ENCODE measurements around the gene CA12.
"Not testable (repeated sequence)": the region's sequence is repeated elsewhere in the genome, so short reads cannot be mapped to it uniquely, and the experiment has no call there.

Gene CA12

DNA sequence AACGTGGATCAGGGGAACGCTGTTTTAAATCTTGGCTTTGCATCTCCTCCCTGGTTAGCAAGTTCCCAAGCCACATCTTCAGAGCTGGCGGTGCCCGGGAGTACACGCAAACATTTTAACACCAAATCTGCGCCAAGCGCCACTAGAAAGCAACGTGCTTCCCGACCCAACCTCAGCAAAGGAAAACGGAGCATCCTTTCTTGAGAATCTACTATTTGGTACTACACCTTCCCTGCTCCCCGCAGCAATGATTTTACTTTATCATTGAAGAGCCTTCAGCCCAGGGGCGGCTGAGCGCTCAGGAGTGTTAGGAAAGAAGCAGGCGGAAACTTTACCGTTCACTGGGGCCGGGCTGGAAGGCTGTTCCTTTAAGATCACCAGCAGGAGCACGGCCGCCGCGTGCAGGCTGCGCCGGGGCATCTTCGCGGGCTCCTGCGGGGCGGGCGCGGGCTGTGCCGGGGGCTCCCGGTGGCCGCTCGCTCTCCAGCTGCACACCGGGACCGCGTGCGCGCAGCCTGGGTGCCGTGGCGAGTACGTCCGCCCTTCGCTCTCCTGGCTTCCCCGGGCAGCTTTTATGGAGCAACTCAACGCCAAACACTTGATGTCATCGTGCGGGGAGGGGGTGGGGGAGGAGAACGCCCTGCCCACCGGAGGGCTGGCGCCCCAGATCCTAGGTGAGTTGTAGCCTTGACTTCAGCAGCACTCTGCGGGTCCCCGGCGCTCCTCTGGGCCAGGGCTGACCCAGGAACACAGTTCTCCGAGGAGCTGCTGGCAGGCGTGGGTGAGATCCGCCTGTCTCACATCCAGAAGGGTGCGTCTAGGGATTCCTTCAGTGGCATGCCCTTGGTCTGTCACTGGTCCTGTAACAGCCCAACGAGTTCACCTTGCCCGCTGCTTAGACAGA lies at the start of gene CA12:
CA12 (minus strand) TSS at position 546 of the 904 bp plus-strand sequence; CDS start at position 420, 126 bp downstream.
- no peak for DNase-seq

DNA sequence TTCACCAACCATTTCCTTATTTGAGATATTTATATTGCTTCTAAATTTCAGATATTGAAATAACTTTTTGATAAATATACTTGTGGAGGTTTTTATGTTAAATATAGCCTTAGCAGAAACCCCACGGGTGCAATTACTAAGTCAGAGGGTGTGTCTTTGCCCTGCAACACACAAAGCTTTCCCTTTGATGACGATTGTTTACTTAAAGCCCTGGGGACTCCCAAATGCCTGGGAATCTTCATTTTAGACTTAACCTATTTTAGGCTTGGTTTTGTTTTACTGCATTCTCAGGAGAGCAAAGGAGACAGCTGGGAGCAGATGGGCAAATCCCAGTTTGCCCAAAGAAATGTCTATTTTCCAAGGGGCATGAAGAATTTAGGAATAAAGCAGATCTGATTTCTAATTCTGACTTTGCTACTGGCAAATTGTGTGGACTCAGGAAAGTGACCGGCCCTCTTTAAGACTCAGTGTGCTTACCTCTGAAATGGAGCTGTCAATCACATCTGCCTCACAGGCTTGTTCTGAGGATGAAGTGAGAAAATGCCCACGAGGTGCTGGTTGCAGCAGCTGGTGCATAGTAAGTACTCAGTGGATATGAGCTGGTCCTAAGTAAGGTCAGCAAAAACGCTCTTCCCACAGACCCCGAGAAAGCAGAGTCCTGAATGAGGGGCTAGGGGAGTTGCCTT lies 49.3 kb upstream of the CA12 start:
- no peak for DNase-seq

DNA sequence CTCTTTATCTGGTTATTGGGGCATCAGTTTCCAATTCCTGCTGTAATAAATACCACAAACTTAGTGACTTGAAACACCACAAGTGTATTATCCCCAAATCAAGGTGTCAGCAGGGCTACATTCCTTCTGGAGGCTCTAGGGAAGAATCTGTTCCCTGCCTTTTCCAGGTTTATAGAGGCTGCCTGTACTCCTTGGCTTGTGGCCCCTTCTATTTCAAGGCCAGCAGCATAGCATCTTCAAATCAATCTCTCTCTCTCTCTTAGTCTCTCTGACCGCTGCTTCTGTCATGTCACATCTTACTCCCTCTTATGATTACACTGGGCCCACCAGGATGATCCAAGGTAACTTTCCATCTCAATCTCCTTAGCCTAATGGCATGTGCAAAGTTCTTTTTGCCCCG lies 44.9 kb upstream of the CA12 start:
- no peak for DNase-seq

DNA sequence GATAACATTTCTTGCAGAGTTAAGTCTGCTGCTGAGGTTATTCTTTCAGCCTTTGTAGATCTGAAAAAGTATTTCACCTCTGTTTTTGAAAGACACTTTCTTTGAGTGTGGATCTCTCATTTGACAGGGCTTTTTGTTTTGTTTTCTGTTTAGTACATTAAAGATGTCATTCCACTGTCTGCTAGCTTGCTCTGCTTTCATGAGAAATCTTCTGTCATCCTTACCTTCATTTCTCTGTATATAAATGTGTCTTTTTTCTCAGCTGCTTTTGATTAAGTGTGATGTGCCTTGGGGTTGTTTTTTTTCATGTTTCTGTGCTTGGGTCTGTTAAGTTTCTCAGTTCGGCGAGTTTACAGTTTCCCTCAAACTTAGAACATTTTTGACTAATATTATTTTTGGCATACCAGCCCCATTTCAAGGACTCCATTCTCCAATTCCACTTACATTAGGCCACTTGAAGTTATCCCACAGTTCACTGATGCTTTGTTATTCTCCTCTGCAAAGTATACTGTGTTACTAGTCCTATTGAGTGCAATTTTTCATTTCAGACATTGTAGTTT lies 43.9 kb upstream of the CA12 start:
- no peak for DNase-seq

- no peak for DNase-seq
These were observed 41.4 kb upstream of the CA12 start for GRCh38 chr15:63422891-63423590.

- no peak for DNase-seq
These were observed 39.8 kb upstream of the CA12 start for GRCh38 chr15:63421433-63421832.

GRCh38 chr15:63420333-63420747 lies 38.7 kb upstream of the CA12 start:
- DNase-seq = no peak

GRCh38 chr15:63418811-63419210 lies 37.2 kb upstream of the CA12 start:
- DNase-seq = no peak

DNA sequence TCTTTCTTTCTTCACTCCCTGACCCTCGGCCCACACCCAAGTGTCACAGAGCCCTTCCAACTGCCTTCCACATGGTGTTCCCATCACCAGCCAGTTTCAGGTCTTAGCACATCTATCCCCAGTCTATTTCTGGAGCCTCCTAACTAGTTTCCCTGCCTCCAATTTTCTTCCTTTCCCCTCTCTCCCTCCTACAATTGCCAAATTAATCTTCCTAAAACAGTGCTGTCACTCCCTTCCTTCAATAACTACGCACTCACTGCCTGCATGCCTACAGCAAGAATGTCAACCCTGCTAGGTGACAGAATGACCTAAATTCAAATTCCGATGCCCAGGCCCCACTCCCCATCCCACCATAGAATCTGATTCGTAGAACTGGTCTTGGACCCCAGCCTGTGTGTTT lies 36.1 kb upstream of the CA12 start:
- DNase-seq = no peak

DNA sequence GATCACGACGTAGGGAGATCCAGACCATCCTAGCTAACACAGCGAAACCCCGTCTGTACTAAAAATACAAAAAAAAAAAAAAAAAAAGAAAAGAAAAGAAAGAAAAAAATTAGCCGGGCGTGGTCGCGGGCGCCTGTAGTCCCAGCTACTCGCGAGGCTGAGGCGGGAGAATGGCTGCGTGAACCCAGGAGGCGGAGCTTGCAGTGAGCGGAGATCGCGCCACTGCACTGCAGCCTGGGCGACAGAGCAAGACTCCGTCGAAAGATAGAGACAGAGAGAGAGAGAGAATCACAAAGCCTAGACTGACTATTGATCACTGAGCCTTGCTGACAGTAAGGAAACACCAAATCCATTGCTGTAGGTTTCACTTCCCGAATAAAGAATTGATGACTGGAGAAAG lies 35.6 kb upstream of the CA12 start:
- not testable (repeated sequence) for DNase-seq

DNA sequence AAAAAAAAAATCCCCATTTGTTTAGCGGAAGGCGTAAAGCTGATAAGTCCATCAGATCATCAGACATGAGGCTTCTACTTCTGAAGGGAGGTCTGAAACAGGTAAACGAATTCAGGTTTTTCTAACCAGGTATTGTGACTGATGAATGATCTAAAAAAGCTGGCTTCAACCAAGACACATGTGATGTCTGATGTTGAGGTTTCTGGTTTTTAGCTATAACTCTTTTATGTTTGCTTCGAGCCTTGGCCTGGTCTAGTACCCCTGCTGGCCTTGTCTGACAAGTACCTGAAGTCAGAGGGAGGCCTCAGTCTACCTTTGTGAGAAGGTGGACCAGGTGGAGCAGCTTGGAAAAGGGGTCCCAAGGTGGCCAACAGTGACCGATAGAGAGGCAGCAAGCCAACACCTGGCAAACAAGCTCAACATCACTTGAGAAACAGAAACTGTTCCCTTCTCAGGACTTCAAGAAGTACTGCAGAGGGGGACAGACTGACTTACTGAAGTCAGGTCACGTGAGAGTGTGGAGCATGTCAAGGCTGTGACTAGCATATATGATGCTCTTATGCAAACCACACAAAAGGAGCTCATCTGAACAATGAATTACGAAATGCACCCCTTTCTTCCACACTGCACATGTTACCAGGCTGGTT lies 33.0 kb upstream of the CA12 start:
- DNase-seq = no peak

- DNase-seq = no peak
These were observed 30.9 kb upstream of the CA12 start for GRCh38 chr15:63412551-63412950.

GRCh38 chr15:63411866-63412265 lies 30.2 kb upstream of the CA12 start:
- no peak for DNase-seq

- DNase-seq = no peak
These were observed 27.5 kb upstream of the CA12 start for GRCh38 chr15:63409179-63409578.

- DNase-seq = no peak
These were observed 26.9 kb upstream of the CA12 start for GRCh38 chr15:63408524-63408923.

- no peak for DNase-seq
These were observed 26.0 kb upstream of the CA12 start for GRCh38 chr15:63407612-63408011.

DNA sequence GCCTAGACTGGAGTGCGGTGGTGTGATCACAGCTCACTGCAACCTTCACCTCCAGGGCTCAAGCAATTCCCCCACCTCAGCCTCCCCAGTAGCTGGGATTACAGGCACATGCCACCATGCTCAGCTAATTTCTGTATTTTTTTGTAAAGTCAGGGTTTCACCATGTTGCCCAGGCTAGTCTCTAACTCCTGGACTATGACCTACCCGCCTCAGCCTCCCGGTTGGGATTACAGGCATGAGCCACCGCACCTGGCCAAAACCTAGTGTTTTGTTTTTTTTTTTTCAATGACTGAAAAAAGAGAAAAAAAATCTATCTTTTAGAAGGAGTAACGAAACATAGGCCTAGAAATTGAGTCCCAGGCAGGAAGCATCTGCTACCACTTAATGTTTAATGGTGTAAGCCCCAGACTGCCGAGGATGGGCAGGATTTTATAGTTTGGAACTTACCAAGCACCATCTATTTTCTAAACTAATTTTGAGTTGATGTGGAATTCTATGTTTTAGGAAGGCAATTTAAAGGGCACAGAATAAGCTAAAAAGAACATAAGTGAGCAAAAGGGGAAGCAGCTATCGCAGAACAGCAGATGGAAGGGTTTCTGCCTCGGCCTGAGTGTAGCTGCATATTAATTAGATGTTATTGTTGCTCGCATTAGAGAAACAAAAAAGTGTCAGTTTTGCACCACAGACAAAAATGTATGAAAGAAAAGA lies 24.2 kb upstream of the CA12 start:
- DNase-seq = no peak

DNA sequence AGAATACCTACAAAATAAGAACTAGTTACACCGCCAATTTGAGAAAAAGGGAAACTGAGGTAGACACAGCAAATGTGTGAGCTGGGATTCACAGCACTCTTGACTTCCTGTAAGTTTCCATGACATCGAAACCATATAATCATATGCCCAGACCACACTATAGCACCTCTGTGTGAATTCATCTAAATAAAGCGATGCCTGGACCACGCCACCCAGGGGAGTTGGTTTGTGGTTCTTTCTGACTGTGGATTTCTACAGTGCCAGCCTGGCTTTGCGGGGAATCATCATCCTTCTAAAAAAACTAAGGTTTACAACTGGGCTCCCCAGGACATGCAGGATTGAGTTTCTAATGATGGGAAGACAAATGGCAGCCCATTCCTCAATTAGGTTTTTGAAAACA lies 23.5 kb upstream of the CA12 start:
- DNase-seq = no peak

GRCh38 chr15:63403254-63403945 lies 21.8 kb upstream of the CA12 start:
- DNase-seq = no peak

DNA sequence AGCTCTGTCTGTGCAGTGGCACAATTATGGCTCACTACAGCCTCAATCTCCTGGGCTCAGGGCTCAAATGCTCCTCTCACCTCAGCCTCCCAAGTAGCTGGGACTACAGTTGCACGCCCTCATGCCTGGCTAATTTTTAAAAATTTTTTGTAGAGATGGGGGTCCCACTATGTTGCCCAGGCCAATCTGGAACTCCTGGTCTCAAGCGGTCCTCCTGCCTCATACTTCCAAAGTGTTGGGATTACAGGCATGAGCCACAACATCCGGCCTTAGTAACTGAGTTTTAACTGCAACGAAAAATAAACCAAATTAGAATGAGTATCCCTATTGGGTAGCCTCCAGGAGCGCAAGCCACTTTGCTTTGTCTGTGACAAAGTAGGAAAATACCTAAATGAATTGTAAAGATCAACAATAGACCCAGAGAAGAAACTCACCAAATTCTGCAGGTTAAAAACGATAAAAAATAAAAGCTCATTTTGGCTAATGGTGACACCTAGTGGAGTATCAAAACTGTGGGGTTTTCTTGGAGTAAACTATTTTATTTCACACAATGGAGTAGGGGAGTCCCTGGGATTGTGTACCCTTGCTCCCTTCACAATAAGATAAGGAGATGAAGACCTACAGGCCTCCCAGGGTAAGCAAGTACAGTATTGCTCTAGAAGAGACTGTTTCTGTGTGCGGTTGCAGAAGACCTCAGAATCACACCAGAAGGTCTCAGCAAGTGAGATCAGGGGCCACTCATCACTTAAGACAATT lies 21.0 kb upstream of the CA12 start:
- DNase-seq = no peak

All from activated gamma-delta T cell treated with Interleukin-2 at 50 U/mL for 16 hours (primary cell).